HG03025 (cell line): Measurements from ENCODE around the gene VPS37D.
"Not testable (repeated sequence)": the region's sequence is repeated elsewhere in the genome, so short reads cannot be mapped to it uniquely, and the experiment has no call there.

Experiments
- ATAC-seq: cut with Tn5 transposase; IDR thresholded peaks from one replicate; pipeline ENCODE4 v1.9.1; 2021; ENCODE audit warnings: mild to moderate bottlenecking, moderate library complexity; ENCODE audit not compliant: unreplicated experiment, low FRiP score

The VPS37D gene

DNA sequence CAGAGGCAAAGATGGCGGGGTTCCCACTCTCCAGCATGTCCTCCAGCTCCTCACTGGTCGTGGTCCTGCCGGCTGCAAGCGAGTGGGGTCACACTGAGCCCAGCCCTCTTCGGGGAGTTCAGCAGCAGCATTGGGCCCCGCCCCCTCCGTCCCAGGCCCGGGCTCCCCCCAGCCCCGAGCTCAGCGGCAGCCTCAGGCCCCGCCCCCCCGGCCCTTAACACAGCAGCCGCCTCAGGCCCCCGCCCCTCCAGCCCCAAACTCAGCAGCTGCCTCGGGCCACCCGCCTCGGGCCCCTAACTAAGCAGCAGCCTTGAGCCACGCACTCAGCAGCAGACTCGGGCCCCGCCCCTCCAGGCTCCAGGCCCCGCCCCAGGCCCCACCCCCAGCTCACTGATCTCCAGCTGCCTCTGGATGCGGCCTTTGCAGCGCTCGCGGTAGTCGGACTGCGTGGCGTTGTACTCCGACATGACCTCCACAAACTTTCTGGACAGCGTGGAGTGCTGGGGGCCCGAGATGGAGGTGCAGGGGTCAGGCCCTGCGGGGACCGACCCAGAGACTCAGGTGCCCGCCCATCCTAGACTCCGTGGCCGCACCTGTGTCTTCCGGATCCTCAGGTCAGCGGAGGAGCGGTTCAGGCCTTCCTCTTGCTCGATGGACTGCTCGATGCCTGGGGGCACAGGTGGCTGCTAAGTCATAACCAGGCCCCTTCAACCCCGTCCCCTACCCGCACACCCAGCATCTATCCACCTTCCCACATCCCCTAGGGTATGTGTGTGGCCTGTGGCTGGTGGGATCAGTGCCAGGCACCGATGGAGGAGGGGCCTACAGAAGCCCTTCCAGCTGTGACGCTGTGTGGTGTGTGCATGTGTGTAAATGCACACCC is 36.4 kb downstream of the VPS37D start:
- ATAC-seq = no peak

DNA sequence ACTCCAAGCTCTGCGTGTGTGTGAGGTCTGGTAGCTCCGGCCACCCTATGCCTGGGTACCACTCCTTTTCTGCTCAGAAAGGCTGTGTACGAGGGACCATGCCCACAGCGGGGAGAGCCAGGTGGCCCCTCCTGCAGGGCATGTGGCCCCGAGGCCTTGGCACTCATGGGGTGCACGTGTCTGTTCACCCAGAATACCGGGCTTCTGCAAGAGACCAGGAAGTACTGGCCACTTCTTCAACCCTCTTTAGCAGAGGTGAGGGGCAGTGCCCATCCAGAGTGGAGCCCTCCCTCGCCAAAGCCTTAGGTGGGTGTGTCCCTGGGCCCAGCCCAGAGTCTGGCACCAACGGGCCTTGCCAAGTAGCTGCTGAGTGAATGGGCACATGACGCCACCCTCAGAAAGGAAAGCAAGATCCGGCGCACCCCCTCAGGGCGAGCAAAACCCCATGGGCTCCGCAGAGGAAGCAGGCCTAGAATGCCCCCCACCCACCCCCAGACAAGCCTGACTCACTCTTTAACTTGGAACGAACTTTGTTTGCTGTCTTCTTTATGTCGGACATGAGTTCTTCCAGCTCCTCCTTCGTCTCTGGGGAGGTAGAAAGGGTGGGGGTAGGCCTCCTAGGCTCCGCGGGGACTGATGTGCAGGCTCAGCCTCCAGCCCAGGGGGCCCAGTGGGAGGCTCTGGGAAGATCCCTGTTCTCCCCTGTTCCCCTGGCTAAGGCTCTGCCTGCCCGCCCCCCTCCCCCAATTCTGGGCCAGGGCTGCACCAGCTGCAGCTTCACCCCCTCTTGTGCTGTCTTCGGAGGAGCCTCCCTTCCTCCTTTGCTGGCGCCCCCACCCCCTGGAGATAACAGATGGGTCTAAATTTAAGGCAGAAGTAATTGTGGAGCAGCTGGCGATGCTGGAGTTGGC is 37.3 kb downstream of the VPS37D start:
- no peak for ATAC-seq

GRCh38 chr7:73705551-73705920 is 37.9 kb downstream of the VPS37D start:
- ATAC-seq = no peak

GRCh38 chr7:73706126-73707044 is 38.8 kb downstream of the VPS37D start:
- no peak for ATAC-seq

- ATAC-seq = no peak
These were observed 39.5 kb downstream of the VPS37D start for GRCh38 chr7:73707045-73707631.

DNA sequence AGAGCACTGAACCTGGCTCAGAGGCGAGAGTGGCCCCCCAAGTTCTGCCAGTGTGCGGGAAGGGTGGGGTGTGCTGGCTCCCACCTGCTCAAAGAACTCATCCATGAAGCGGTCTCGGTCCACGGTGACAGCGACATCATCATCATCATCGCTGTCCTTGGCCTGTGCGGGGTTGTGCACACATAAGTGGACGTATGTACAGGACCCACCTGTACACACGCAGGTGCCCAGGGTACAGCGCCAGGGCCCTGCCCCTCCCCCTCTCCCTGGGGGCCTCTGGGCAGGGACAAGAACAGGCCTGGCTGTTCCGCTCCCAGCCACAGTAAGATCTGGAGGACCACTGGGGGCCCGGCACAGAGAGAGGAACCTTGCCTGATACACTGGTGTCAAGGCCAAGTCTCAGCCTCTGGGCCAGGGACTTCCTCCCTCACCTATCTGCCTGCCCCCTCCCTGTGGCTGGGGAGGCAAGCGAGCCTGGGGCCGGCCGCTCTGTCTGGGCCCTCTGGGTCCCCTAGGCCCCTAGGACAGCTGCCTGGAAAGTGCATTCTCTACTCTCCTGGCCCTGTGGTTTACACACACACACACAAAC is 41.4 kb downstream of the VPS37D start:
- no peak for ATAC-seq

GRCh38 chr7:73712773-73713172 is 45.1 kb downstream of the VPS37D start:
- no peak for ATAC-seq

GRCh38 chr7:73713319-73713718 is 45.7 kb downstream of the VPS37D start:
- ATAC-seq = not testable (repeated sequence)

- ATAC-seq = no peak
These were observed 48.2 kb downstream of the VPS37D start for GRCh38 chr7:73715648-73716317.

- no peak for ATAC-seq
These were observed 48.8 kb downstream of the VPS37D start for GRCh38 chr7:73716318-73716890.

DNA sequence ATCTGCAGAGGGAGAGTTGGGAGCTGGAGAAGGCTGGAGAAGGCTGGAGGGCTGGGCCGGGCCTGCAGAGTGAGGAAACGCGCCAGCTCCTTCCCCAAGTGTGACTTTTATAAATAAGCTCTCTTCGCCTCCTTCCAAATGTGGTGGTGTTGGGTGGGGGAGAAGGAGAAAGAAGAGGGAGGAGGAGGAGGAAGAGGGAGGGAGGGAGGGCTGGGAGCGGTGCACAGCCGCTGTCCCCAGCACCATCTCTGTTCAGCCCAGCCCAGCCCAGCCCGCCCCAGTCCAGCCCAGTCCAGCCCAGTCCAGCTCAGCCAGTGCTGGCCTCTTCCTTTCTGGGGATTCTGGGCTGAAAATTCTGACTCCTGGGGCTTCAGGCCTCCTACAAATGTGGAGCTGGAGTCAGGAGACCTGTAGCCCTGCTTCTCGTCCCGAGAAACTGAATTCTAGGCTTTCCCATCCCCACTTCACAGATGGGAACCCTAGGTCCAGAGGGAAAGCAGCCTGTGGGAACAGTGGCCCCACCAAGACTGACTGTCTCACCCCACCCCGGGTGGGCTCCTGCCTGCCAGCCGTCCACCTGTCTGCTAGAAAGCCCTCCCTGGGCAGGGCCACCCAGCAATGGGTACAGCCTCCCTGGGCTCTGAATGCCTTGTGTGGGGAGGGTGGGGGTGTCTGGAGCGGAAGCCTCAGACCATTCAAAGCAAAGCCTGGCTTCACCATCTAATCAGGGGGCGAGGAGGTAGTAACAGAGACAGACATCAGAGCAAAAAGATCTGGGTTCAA is 49.6 kb downstream of the VPS37D start:
- no peak for ATAC-seq

DNA sequence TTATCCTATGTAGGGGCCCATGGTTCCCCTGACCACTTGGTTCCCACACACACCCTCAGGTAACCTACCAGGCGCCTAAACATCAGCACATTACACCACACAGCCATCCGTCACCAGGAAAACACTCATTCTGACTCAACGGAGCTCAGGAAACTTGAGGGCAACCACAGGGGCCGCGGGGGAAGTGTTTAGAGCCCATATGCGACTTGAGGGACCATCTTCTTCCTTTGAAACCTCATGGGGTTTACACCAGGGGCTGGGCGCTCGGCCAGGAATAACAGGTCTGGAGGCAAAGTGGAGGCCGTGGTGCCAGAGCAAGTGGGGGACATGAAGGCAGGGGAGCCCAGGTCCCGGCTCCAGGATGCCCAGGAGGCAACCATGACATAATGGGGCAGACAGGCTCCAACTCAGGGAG is 50.4 kb downstream of the VPS37D start:
- no peak for ATAC-seq

DNA sequence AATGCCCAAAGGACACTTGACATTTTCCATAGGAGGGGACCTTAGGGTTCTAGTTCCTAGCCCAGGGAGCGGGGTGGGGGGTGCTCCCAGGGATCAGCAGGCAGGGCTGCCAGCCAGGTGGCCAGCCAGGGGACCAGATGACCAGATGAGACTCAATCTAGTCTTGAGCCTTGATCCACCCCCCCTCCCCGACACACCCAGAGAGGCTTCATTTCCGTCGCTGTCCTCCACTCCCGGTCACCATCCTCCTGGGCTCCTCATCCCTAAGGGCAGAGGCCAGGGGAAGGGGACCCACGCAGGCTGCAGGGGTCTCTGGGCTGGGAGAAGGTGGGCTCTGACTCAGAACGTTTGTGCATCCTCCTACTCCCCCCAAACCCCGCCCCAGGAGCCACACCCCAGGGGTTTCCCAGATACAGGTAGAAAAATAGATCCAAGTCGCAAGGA is 50.8 kb downstream of the VPS37D start:
- no peak for ATAC-seq

DNA sequence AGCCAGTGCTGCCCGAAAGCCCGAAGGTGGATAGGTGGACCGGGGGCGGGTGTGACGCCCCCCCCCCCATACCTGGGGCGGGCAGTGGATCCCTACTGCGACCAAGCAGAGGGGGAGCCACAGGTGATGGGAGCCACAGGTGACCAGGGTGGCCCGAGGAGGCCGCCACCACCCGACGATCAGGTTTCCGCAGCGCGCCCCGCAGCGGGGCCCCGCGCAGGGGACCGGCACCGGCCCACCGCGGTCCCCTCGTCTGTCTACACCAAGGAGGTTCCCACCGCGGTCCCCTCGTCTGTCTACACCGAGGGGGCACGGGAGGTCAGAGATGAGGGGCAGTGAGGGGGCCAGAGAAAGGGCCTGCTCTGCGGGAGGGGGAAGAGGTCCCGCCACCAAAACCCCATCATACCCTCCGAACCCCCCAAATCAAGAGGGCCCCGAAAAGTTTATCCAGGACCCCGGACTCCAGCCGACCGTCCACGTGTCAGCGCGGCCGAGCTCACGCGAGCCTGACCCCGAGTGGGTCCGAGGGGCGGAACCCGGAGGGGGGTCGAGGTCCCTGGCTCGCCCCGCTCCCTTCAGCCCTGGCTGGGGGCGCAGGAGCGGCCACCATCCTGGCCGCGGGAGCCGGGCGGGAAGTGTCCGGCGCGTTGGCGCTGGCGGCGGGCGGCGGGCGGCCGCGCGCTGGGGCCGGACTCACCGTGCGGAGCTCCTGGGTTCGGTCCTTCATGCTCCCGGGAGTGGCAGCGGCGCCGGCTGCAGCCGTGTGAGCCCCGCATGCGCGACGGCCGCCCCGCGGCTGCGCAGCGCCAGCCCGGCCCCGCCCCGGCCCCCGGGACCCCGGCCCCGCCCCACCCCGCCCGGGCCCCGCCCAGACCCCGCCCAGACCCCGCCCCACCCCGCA is 51.5 kb downstream of the VPS37D start, which contains the start of gene STX1A:
Gene STX1A, minus strand, starts transcription at position 765 of the 901 bp plus-strand sequence. Its CDS starts 38 bp downstream, at position 727.
- peak; percentile 38 for ATAC-seq

DNA sequence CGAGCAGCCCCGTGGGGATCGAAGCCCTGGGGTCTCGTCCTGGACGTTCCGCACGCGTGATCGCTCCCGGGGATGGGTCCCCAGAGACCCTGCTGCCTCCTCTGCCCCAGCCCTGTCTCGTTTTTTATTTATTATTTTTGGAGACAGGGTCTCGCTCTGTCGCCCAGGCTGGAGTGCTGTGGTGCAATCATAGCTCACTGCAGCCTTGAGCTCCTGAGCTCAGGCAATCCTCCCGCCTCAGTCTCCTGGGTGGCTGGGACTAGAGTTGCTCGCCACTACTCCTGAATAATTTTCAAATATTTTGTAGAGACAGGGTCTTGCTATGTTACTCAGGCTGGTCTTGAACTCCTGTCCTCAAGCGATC is 52.2 kb downstream of the VPS37D start:
- ATAC-seq = no peak

DNA sequence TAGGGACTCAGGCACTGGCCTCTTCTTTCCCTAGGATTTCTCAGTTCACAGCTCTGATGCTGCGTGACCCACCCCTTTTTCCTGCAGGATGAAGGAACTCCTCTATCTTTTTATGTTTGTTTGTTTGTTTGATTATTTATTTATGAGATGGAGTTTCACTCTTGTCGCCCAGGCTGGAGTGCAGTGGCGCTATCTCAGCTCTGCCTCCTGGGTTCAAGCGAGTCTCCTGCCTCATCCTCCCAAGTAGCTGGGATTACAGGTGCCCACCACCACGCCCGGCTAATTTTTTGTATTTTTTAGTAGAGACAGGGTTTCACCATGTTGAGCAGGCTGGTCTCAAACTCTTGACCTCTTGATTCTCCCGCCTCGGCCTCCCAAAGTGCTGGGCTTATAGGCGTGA is 52.8 kb downstream of the VPS37D start:
- not testable (repeated sequence) for ATAC-seq

DNA sequence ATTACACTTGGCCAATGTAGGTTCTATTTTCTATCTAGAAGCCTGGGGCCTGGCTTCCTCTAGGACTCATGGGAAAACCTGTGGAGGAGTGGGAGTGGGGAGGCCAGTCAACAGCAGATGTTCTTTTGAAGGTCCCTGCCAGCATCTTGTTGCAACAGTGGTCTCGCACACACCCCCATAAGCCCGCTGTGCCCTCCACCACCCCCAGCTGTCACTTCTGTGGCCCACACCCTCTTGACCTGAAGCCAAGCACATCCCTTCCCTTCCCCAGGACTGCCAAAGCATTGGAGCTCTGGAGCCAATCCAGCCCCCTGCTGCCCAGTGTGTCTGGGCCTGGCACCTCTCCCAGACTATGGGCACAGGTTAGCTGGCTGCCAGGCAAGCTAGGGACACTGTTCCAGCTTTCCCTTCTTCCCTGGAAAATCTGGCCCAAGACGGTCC is 53.8 kb downstream of the VPS37D start:
- no peak for ATAC-seq
